ENCODE data around the gene GLIPR1L1. TPM values are rescaled to one million over a fixed set of nuclear protein-coding genes. Genes with fewer than 3 reads are reported as not detected.

The GLIPR1L1 gene
- not detected in 2 replicates for polyA plus RNA-seq (2013)

- Histone ChIP-seq H3K36me3 (ENCODE audit: control insufficient read depth in 1 of 2, insufficient read depth in 2 of 2, low read length in 2 of 2) (no peaks in the 10 kb centered on the region), H4K91ac (ENCODE audit: low read depth, low read length) (no peak within 1 kb of the TSS), H2AFZ (ENCODE audit: insufficient read depth, low read length, poor library complexity) (peak within 1 kb of the TSS; percentile 42), H4K8ac (ENCODE audit: low read depth, low read length) (no peak within 1 kb of the TSS), H3K9me3 (ENCODE audit: insufficient read depth, low read depth, low read length) (no peaks in the 10 kb centered on the region), H3K27me3 (ENCODE audit: insufficient read depth, low read length) (no peaks in the 10 kb centered on the region), H3K4me2 (ENCODE audit: low read length) (peak within 1 kb of the TSS; percentile 66), H3K18ac (ENCODE audit: low read length) (no peak within 1 kb of the TSS), H3K79me2 (ENCODE audit: control insufficient read depth, insufficient read depth, low read length, poor library complexity) (no peaks in the 10 kb centered on the region), H3K4me1 (ENCODE audit: control insufficient read depth in 1 of 2, insufficient read depth in 2 of 2, low read length in 2 of 2) (peaks cover 4 to 5% of the 10 kb centered on the region in 2 experiments), H3K23ac (ENCODE audit: low read length) (no peak within 1 kb of the TSS), H3K14ac (ENCODE audit: low read length) (no peak within 1 kb of the TSS), H3K9ac (ENCODE audit: low read length) (peak within 1 kb of the TSS; percentile 29), H2BK5ac (ENCODE audit: low read depth, low read length, poor library complexity) (no peak within 1 kb of the TSS), H3K4me3 (ENCODE audit: low read depth, low read length) (peak within 1 kb of the TSS; percentile 59), H2BK120ac (ENCODE audit: insufficient read depth, low read length, poor library complexity) (no peak within 1 kb of the TSS), H3K27ac (ENCODE audit: low read depth, low read length) (no peak within 1 kb of the TSS), H2BK12ac (ENCODE audit: low read length) (no peak within 1 kb of the TSS), H4K12ac (ENCODE audit: low read depth, low read length) (no peak within 1 kb of the TSS), H3K79me1 (ENCODE audit: low read length) (peaks cover 2% of the 10 kb centered on the region), H2AK5ac (ENCODE audit: low read length) (no peak within 1 kb of the TSS), H3K4ac (ENCODE audit: low read depth, low read length) (no peak within 1 kb of the TSS)
- peak; percentile 96 to 100 for DNase-seq
- WGBS (ENCODE audit: extremely low coverage, insufficient coverage, insufficient read length) = no CpG with 5 or more reads among the region's 23 CpGs
Measured at GRCh38 chr12:75334384-75335030, at the start of gene GLIPR1L1. Gene GLIPR1L1 (plus strand): TSS chr12:75334670. CDS start chr12:75334729, 59 bp downstream.

GRCh38 chr12:75288860-75289259, 45.6 kb upstream of the GLIPR1L1 start:
- Histone ChIP-seq H2BK120ac (ENCODE audit: insufficient read depth, low read length, poor library complexity) (no peak overlapping the region), H3K79me2 (ENCODE audit: control insufficient read depth, insufficient read depth, low read length, poor library complexity) (no peaks in the 10 kb centered on the region), H3K4ac (ENCODE audit: low read depth, low read length) (no peak overlapping the region), H4K8ac (ENCODE audit: low read depth, low read length) (no peak overlapping the region), H3K36me3 (ENCODE audit: control insufficient read depth in 1 of 2, insufficient read depth in 2 of 2, low read length in 2 of 2) (no peaks in the 10 kb centered on the region), H3K9me3 (ENCODE audit: insufficient read depth, low read depth, low read length) (peaks cover 2% of the 10 kb centered on the region), H2BK5ac (ENCODE audit: low read depth, low read length, poor library complexity) (no peak overlapping the region), H4K91ac (ENCODE audit: low read depth, low read length) (no peak overlapping the region), H3K4me1 (ENCODE audit: control insufficient read depth in 1 of 2, insufficient read depth in 2 of 2, low read length in 2 of 2) (no peaks in the 10 kb centered on the region), H2AK5ac (ENCODE audit: low read length) (no peak overlapping the region), H3K79me1 (ENCODE audit: low read length) (no peaks in the 10 kb centered on the region), H2AFZ (ENCODE audit: insufficient read depth, low read length, poor library complexity) (no peak overlapping the region), H3K18ac (ENCODE audit: low read length) (no peak overlapping the region), H3K4me2 (ENCODE audit: low read length) (no peak overlapping the region), H3K4me3 (ENCODE audit: low read depth, low read length) (no peak overlapping the region), H4K12ac (ENCODE audit: low read depth, low read length) (no peak overlapping the region), H3K27ac (ENCODE audit: low read depth, low read length) (no peak overlapping the region), H3K9ac (ENCODE audit: low read length) (no peak overlapping the region), H3K14ac (ENCODE audit: low read length) (no peak overlapping the region), H3K23ac (ENCODE audit: low read length) (no peak overlapping the region), H2BK12ac (ENCODE audit: low read length) (no peak overlapping the region), H3K27me3 (ENCODE audit: insufficient read depth, low read length) (no peaks in the 10 kb centered on the region)
- WGBS (ENCODE audit: extremely low coverage, insufficient coverage, insufficient read length) = no CpG with 5 or more reads among the region's 1 CpG
- DNase-seq = no peak

- Histone ChIP-seq H3K36me3 (ENCODE audit: control insufficient read depth in 1 of 2, insufficient read depth in 2 of 2, low read length in 2 of 2) (no peaks in the 10 kb centered on the region), H2BK120ac (ENCODE audit: insufficient read depth, low read length, poor library complexity) (no peak overlapping the region), H3K4me2 (ENCODE audit: low read length) (no peak overlapping the region), H2BK5ac (ENCODE audit: low read depth, low read length, poor library complexity) (no peak overlapping the region), H3K23ac (ENCODE audit: low read length) (no peak overlapping the region), H3K4me1 (ENCODE audit: control insufficient read depth in 1 of 2, insufficient read depth in 2 of 2, low read length in 2 of 2) (no peaks in the 10 kb centered on the region), H2BK12ac (ENCODE audit: low read length) (no peak overlapping the region), H3K4ac (ENCODE audit: low read depth, low read length) (no peak overlapping the region), H4K8ac (ENCODE audit: low read depth, low read length) (no peak overlapping the region), H3K4me3 (ENCODE audit: low read depth, low read length) (no peak overlapping the region), H3K9me3 (ENCODE audit: insufficient read depth, low read depth, low read length) (peaks cover 2% of the 10 kb centered on the region), H4K12ac (ENCODE audit: low read depth, low read length) (no peak overlapping the region), H3K14ac (ENCODE audit: low read length) (no peak overlapping the region), H4K91ac (ENCODE audit: low read depth, low read length) (no peak overlapping the region), H3K9ac (ENCODE audit: low read length) (no peak overlapping the region), H3K79me2 (ENCODE audit: control insufficient read depth, insufficient read depth, low read length, poor library complexity) (no peaks in the 10 kb centered on the region), H3K27me3 (ENCODE audit: insufficient read depth, low read length) (no peaks in the 10 kb centered on the region), H3K18ac (ENCODE audit: low read length) (no peak overlapping the region), H3K79me1 (ENCODE audit: low read length) (no peaks in the 10 kb centered on the region), H3K27ac (ENCODE audit: low read depth, low read length) (no peak overlapping the region), H2AFZ (ENCODE audit: insufficient read depth, low read length, poor library complexity) (no peak overlapping the region), H2AK5ac (ENCODE audit: low read length) (no peak overlapping the region)
- DNase-seq = peak in 1 of 2 donors; percentile 8
- WGBS (ENCODE audit: extremely low coverage, insufficient coverage, insufficient read length) = no CpG with 5 or more reads among the region's 1 CpG
Measured at GRCh38 chr12:75289753-75290152, 44.7 kb upstream of the GLIPR1L1 start.

- Histone ChIP-seq H4K12ac (ENCODE audit: low read depth, low read length) (no peak overlapping the region), H3K18ac (ENCODE audit: low read length) (no peak overlapping the region), H2AK5ac (ENCODE audit: low read length) (no peak overlapping the region), H3K36me3 (ENCODE audit: control insufficient read depth in 1 of 2, insufficient read depth in 2 of 2, low read length in 2 of 2) (no peaks in the 10 kb centered on the region), H3K4me1 (ENCODE audit: control insufficient read depth in 1 of 2, insufficient read depth in 2 of 2, low read length in 2 of 2) (no peaks in the 10 kb centered on the region), H4K8ac (ENCODE audit: low read depth, low read length) (no peak overlapping the region), H4K91ac (ENCODE audit: low read depth, low read length) (no peak overlapping the region), H3K4me3 (ENCODE audit: low read depth, low read length) (no peak overlapping the region), H2BK12ac (ENCODE audit: low read length) (no peak overlapping the region), H3K27me3 (ENCODE audit: insufficient read depth, low read length) (no peaks in the 10 kb centered on the region), H2BK5ac (ENCODE audit: low read depth, low read length, poor library complexity) (no peak overlapping the region), H3K23ac (ENCODE audit: low read length) (no peak overlapping the region), H3K27ac (ENCODE audit: low read depth, low read length) (no peak overlapping the region), H3K9me3 (ENCODE audit: insufficient read depth, low read depth, low read length) (peaks cover 2% of the 10 kb centered on the region), H2BK120ac (ENCODE audit: insufficient read depth, low read length, poor library complexity) (no peak overlapping the region), H3K4me2 (ENCODE audit: low read length) (no peak overlapping the region), H3K9ac (ENCODE audit: low read length) (no peak overlapping the region), H3K79me1 (ENCODE audit: low read length) (no peaks in the 10 kb centered on the region), H2AFZ (ENCODE audit: insufficient read depth, low read length, poor library complexity) (no peak overlapping the region), H3K79me2 (ENCODE audit: control insufficient read depth, insufficient read depth, low read length, poor library complexity) (no peaks in the 10 kb centered on the region), H3K4ac (ENCODE audit: low read depth, low read length) (no peak overlapping the region), H3K14ac (ENCODE audit: low read length) (no peak overlapping the region)
- WGBS (ENCODE audit: extremely low coverage, insufficient coverage, insufficient read length) = no CpG with 5 or more reads among the region's 1 CpG
- DNase-seq = no peak
Measured at GRCh38 chr12:75291014-75291413, 43.5 kb upstream of the GLIPR1L1 start.

Data from trophoblast cell (in vitro differentiated cells and primary cell).